Measurements from ENCODE around the gene VPS37B.

The VPS37B gene

GRCh38 chr12:122888232-122888752 lies 7.6 kb downstream of the VPS37B start:
- Histone ChIP-seq H3K4me3 (ENCODE audit: low read depth, low read length) (peak overlapping the region; percentile 38), H3K9ac (no peak overlapping the region), H3K4me1 (peaks cover 30% of the 10 kb centered on the region), H3K36me3 (ENCODE audit: control insufficient read depth, insufficient read depth, low read length) (no peaks in the 10 kb centered on the region), H3K79me2 (peaks cover 47% of the 10 kb centered on the region), H3K27me3 (ENCODE audit: control insufficient read depth, insufficient read depth, low read length) (no peaks in the 10 kb centered on the region), H2AFZ (peak overlapping the region; percentile 24), H3K4me2 (ENCODE audit: low read length) (peak overlapping the region; percentile 64), H3K9me3 (ENCODE audit: control insufficient read depth, low read length) (no peaks in the 10 kb centered on the region), H3K27ac (peak overlapping the region; percentile 97)
- TF ChIP-seq CTCF (IDR thresholded peaks at IDR 0.05) = no peak

- H3K27ac ChIP-seq = peak overlapping the region; percentile 97
- H2AFZ ChIP-seq = peak overlapping the region; percentile 24
- H3K79me2 ChIP-seq = peaks cover 48% of the 10 kb centered on the region
- no peaks in the 10 kb centered on the region for H3K36me3 ChIP-seq (ENCODE audit: control insufficient read depth, insufficient read depth, low read length)
- TF ChIP-seq CTCF (IDR thresholded peaks at IDR 0.05) = no peak
- no peaks in the 10 kb centered on the region for H3K9me3 ChIP-seq (ENCODE audit: control insufficient read depth, low read length)
- no peaks in the 10 kb centered on the region for H3K27me3 ChIP-seq (ENCODE audit: control insufficient read depth, insufficient read depth, low read length)
- H3K4me3 ChIP-seq (ENCODE audit: low read depth, low read length) = peak overlapping the region; percentile 38
- H3K4me1 ChIP-seq = peaks cover 28% of the 10 kb centered on the region
- no peak overlapping the region for H3K9ac ChIP-seq
- H3K4me2 ChIP-seq (ENCODE audit: low read length) = peak overlapping the region; percentile 64
Observed at GRCh38 chr12:122887819-122888212, 8.1 kb downstream of the VPS37B start.

- Histone ChIP-seq H3K79me2 (peaks cover 52% of the 10 kb centered on the region), H2AFZ (no peak overlapping the region), H3K4me1 (peaks cover 24% of the 10 kb centered on the region), H3K27ac (peak overlapping the region; percentile 97), H3K4me2 (ENCODE audit: low read length) (peak overlapping the region; percentile 64), H3K9ac (no peak overlapping the region), H3K36me3 (ENCODE audit: control insufficient read depth, insufficient read depth, low read length) (no peaks in the 10 kb centered on the region), H3K27me3 (ENCODE audit: control insufficient read depth, insufficient read depth, low read length) (no peaks in the 10 kb centered on the region), H3K9me3 (ENCODE audit: control insufficient read depth, low read length) (no peaks in the 10 kb centered on the region), H3K4me3 (ENCODE audit: low read depth, low read length) (no peak overlapping the region)
- no peak for TF ChIP-seq CTCF (IDR thresholded peaks at IDR 0.05)
Observed at GRCh38 chr12:122886851-122887818, 8.8 kb downstream of the VPS37B start.

DNA sequence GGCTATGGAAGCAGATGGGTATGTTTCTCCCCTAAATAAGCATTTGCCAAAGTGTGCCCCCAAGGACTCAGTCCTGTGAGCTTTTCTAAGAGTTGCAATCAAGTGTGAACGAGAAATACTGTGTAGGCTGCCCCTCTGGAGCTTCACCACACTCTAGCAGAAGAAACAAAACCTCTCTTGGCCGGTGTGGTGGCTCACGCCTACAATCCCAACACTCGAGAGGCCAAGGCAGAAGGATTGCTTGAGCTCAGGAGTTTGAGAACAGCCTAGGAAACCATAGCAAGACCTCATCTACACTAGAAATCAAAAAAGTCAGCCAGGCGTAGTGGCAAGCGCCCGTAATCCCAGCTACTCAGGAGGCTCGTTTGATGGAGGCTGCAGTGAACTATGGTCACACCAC lies 9.8 kb downstream of the VPS37B start:
- Histone ChIP-seq H2AFZ (no peak overlapping the region), H3K4me2 (ENCODE audit: low read length) (no peak overlapping the region), H3K27me3 (ENCODE audit: control insufficient read depth, insufficient read depth, low read length) (no peaks in the 10 kb centered on the region), H3K4me3 (ENCODE audit: low read depth, low read length) (no peak overlapping the region), H3K9me3 (ENCODE audit: control insufficient read depth, low read length) (no peaks in the 10 kb centered on the region), H3K4me1 (peaks cover 18% of the 10 kb centered on the region), H3K9ac (no peak overlapping the region), H3K36me3 (ENCODE audit: control insufficient read depth, insufficient read depth, low read length) (no peaks in the 10 kb centered on the region), H3K27ac (no peak overlapping the region), H3K79me2 (peaks cover 59% of the 10 kb centered on the region)
- TF ChIP-seq CTCF (IDR thresholded peaks at IDR 0.05) = no peak

Measured in parathyroid adenoma (tissue), 2 donors.